HG02852 (cell line): Measurements from ENCODE around the gene TLCD2.
"Not testable (repeated sequence)": the region's sequence is repeated elsewhere in the genome, so short reads cannot be mapped to it uniquely, and the experiment has no call there.

Experiments
- ATAC-seq: cut with Tn5 transposase; IDR thresholded peaks from one replicate; pipeline ENCODE4 v1.9.1; 2021; ENCODE audit warnings: mild to moderate bottlenecking, moderate library complexity; ENCODE audit not compliant: unreplicated experiment

The TLCD2 gene

GRCh38 chr17:1718362-1719165 is 8.4 kb upstream of the TLCD2 start:
- no peak for ATAC-seq

- ATAC-seq, result peak; percentile 43
These were observed 6.9 kb upstream of the TLCD2 start for GRCh38 chr17:1716912-1717695.

GRCh38 chr17:1716076-1716911 is 6.1 kb upstream of the TLCD2 start:
- ATAC-seq, result peak; percentile 74

GRCh38 chr17:1715803-1716075 is 5.6 kb upstream of the TLCD2 start:
- ATAC-seq, result no peak

- no peak for ATAC-seq
These were observed 5.0 kb upstream of the TLCD2 start for GRCh38 chr17:1714980-1715802.

GRCh38 chr17:1714427-1714979 is 4.3 kb upstream of the TLCD2 start:
- ATAC-seq, result no peak

GRCh38 chr17:1713878-1714426 is 3.8 kb upstream of the TLCD2 start:
- ATAC-seq, result no peak

GRCh38 chr17:1713160-1713877 is 3.1 kb upstream of the TLCD2 start:
- ATAC-seq, result no peak

GRCh38 chr17:1712271-1712670 is 2.1 kb upstream of the TLCD2 start:
- no peak for ATAC-seq

- ATAC-seq, result no peak
These were observed 1.6 kb upstream of the TLCD2 start for GRCh38 chr17:1711804-1712203.

- ATAC-seq, result no peak
These were observed 803 bp upstream of the TLCD2 start for GRCh38 chr17:1710807-1711553.

GRCh38 chr17:1709403-1709951 is 700 bp downstream of the TLCD2 start:
- ATAC-seq, result no peak

GRCh38 chr17:1708791-1709346 is 1.3 kb downstream of the TLCD2 start:
- not testable (repeated sequence) for ATAC-seq

GRCh38 chr17:1707107-1707506 is 3.1 kb downstream of the TLCD2 start:
- ATAC-seq, result no peak

GRCh38 chr17:1705004-1705403 is 5.2 kb downstream of the TLCD2 start:
- ATAC-seq, result no peak

- ATAC-seq, result no peak
These were observed 7.1 kb downstream of the TLCD2 start for GRCh38 chr17:1703063-1703462.

GRCh38 chr17:1699891-1700290 is 10.3 kb downstream of the TLCD2 start:
- ATAC-seq, result not testable (repeated sequence)

- no peak for ATAC-seq
These were observed 12.5 kb downstream of the TLCD2 start for GRCh38 chr17:1697681-1698080.
